Occipital lobe (tissue), 2 donors: ENCODE measurements around the gene BMX. TPM values are rescaled to one million over a fixed set of nuclear protein-coding genes. Genes with fewer than 3 reads are reported as not detected.

Source experiments
- DNase-seq: peaks from one replicate; lab custom pipeline; 2025; lab: John Stamatoyannopoulos, UW
- total RNA-seq: library from RNA; depleted of rRNA; stranded (reverse); fragments of >200 nt; gene quantifications from one replicate; pipeline ENCODE4 v1.2.3, GENCODE V29; 2014

BMX gene
- total RNA-seq, 1 donor from 2014 or later, result 1.2 TPM

DNA sequence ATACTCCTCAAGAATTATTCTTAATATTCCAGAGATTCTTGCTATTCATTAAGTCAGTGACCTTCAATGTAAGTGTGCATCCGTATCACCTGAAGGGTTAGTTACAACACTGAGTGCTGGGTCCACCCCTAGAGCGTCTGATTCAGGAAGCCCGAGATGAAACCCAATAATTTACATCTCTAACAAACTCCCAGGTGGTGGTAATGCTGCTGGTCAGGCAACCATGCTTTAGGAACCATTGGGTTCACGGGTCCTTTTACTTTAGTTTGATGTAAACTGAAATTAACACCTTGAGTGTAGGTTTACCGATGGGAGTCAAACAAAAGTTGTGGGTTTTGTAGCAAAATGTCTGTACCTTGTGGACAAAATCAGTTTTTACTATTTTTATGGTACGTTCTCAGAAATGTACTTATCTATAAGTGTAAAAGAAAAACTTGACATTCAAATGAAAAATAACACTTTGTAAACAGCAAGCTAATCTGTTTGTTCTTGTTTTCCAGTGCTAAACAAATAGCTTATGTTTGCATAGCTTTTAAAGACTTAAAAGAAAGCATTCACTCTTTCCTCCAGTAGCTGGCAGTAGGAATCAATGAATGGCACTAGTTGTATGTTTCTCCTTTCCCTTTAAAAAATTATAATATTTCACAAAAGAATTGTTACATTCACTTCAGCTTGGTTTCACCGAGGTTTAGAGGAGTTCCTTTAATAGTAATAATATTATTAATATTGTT lies 67.4 kb downstream of the BMX start:
- DNase-seq, result no peak

DNA sequence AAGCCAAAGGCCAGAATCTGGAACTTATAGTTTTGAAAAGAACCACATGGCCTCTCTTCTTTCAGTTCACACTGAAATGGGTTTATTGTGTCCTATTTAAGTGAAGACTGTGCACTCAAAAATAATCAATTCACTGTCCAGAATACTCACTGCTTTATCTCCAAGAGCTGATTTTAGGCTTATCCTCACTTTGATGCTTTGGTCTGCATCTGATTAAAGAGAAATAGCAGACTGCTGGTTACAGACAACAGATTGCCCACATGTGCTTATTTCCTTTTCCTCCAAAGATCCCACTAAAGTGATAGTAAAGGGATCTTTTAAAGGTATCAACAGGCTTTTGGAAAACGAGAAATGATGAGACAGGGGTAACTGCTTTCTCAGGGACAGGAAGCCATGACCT lies 69.5 kb downstream of the BMX start:
- no peak for DNase-seq

DNA sequence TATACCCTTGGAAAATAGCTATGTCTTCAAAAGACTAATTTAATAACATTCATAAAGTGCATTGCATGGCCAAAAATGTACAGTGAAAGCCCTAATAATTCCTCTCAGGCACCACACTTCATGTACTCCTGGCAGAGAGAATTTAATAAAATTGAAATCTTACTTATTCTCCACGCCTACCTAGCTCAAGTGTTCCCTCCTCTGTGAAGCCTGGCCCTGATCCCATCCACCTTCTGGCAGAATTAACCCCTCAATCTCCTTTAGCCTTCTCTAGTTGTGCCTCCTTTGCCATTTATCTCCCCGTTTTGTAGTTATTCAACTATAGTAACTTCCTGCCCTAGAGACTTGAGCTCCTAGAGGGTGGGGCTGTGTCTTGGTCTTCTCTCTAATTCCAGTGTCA lies 73.4 kb downstream of the BMX start:
- no peak for DNase-seq

DNA sequence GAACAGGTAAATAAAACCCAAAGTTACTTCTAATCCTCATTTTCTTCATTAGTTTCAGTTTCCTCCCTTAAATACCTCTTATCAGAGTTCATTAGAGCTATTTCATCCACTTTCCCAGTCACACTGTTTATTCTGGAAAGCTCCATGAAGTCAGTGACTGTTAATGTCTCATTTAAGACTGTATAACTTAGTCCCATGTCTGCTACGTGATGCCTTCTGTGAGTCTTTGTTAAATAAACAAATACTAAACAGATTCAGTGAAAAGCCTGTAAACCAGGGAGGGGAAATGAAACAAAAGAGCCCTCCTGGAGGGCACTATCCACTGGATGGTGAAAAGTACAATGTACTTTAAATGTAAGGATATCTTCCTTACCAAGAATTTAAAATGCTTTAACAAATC lies 75.4 kb downstream of the BMX start:
- DNase-seq, result no peak

DNA sequence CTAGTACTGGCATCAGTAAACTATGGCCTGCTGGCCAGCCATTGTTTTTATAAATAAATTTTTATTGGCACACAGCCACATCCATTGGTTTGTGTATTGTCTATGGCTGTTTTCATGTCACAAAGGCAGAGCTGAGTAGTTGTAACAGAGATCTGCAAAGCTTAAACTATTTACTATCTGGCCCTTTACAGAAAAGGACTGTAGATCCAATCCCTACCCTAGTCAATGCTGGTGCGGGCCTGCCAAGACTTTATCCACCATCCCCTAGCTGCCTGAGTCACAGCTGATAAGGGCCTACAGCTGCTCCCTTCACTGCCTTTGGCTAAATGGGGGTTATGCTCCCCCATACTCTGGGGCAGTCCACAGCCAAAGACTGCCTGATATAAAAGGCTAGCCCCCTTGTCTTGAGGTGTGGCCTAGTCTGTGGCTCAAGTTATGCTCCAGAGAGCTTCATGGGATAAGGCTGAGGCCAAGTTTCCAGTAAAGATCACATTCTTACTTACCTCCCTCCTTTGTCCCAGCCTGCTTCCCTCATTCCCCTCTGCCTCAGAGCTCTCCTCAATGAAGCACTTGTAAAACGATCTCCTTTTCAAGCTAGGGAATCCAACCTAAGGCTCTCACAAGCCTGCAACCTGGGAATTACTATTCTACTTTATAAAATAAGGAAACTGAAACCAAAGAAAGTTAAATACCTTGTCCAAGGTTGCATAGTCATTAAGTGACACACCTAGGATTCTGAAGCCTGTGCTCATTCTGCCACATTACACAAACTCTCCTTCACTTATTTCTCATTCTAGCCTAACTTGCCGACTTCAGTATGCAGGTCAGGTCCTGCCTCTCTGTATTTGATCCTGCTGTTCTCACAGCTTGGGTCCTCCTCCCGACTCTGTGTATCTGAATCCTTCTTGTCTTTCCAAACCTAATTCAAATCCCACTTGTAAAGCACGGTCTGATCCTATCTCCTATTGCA lies 79.5 kb downstream of the BMX start:
- no peak for DNase-seq

DNA sequence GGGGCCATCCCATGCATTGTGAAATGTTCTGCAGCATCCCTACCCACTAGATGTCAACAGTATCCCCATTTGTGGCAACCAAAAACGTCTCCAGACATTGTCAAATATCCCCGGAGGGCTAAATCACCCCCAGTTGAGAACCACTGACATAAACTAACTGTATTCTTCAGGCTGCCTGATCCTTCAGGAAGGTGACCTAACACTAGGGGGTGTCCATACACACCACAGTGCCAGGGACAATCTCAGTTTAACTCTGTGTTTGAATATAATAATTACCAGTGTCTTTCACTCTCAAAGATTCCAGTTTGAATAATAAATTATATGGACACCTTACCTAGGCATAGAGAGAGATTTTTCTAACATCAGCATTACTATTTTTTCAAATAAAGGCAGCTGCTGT lies 93.8 kb downstream of the BMX start:
- no peak for DNase-seq

DNA sequence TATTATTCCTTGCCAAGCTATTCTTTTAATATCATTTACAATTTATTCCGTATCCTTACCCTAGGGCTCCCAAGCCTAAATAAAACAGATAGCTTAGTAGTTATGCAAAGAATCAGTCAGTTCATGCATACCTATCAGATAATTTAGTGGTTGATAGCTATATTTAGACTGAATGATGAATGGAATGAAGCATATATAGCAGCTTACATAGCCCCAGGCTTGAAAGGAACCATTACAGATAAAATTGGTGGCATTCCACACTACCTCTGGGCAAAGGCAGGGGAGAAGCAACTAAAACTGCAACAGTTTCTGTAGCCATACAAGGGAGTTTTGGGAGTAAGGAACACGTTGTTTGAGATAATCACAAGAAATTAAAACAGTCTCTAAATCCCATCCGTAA lies 97.4 kb downstream of the BMX start:
- DNase-seq, result no peak

DNA sequence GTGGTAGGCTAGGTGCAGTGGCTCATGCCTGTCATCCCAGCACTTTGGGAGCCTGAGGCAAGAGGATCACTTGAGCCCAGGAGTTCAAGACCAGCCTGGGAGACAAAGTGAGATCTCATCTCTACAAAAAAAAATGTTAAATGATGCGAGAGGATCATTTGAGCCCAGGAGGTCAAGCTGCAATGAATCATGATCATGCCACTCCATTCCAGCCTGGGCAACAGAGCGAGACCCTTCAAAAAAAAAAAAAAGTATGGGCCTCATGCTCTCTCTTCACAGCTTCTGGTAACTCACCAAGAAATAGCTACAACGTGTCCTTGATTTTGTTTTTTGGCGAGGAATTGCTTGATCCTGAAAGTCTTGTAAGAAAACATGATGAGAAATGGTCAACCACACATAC lies 98.9 kb downstream of the BMX start:
- DNase-seq, result no peak

DNA sequence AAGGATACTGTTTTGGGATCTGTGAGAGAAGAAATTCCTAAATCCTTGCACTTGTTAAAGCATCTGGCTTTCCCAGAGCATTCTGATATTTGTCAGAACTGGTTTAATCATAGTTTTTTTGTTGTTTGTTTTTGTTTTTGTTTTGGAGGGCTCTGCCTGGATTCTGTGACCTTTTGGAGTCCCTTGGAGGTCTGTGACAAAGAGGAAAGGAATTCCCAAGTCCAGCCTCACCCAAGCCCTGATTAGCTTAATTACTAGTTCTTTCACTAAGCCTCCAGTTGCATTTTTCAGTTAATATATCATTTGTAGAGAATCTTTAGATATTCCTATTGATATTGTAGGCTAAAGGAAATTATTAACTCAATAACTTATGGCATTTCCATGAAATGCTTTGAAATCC lies 99.4 kb downstream of the BMX start:
- no peak for DNase-seq

DNA sequence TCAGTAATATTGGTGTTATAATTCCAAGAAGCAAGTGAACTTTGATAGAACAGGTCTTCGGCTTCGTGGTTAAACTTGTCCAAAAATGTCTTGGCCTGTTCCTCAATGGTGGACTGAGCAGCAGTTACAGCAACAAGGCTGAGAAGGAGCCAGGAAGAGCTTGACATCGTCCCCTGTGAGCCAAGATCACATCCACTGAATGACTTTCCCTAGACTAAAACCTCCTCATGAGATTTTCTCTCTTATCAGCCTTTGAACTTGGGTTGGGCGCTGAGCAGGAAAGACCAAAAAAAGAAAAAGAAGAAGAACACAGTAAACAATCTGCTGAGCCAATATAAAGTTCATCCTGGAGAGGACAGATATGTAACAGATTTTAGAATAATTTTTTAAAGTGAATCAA lies 100.1 kb downstream of the BMX start, which contains the start of gene ACE2:
Gene ACE2 (minus strand): TSS at position 216 of the 400 bp plus-strand sequence. CDS start 49 bp downstream, at position 167.
- DNase-seq, result no peak

DNA sequence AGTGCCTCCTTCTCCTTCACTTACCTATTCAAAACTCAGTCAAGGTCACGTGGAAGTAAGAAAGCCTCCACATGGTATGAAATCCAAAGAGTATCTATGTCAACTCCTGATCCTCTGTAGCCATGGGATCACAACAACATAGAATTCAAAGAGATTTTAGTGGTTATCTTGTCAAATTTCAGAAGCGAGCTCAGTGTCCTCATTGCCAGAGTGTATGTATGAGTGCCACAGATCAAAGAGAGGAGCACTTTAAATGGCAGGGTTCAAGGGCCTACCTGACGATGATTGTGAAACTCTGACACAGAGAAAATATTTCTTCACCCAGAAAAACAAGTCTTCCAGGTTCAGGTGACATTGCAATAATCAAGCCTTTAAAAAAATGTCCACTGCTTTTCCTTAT lies 101.3 kb downstream of the BMX start:
- DNase-seq, result no peak

DNA sequence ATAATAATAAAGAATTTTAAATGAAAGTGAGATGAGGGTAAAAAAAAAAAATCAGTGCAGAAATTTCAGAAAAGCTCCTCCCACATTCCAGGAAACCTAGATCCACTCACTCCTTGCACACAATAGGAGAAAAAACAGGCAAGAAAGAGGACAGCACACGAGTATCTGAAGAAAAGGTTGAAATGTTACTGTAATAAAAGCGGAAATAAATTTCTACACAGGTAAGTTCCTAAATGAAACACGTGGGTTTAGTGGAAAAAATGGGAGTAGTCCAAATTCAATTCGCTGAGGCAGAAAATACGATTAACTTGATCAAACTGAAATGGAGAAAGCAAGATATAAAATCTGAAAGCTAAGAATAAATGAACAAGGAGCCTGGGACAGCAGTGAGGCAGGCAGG lies 102.2 kb downstream of the BMX start:
- DNase-seq, result no peak

DNA sequence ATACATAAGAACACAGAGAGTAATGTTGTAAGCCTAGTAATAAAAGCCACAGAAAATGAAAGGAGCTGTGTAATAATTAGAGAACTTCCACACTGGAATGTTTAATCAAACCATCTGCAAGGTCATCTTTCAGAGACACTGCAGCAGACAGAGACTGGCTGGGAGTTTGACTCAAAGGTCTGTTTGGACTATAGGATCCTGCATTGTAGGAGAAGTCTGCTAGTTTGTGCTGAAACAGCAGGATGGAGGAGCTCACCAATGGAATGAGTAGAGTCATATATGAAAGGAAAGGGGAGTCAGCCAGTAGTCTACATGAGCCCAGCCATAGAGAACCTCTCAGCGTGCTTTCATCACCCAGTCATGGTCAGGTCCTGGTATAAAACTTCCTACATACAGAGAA lies 104.6 kb downstream of the BMX start:
- no peak for DNase-seq

Other genes starting within 250 kb of the BMX start
- 0.94 TPM for gene ASB9, start 230.7 kb upstream of the BMX start, total RNA-seq
- not detected for gene ASB11, start 185.2 kb upstream of the BMX start, total RNA-seq
- 13.1 TPM for gene PIGA, start 165.3 kb upstream of the BMX start, total RNA-seq
- not detected for gene VEGFD, start 116.4 kb upstream of the BMX start, total RNA-seq
- 1.7 TPM for gene PIR, start 7.5 kb upstream of the BMX start, total RNA-seq
- gene ACE2, start 100.2 kb downstream of the BMX start, total RNA-seq, result not detected
- gene CLTRN, start 164.0 kb downstream of the BMX start, total RNA-seq, result 0.16 TPM
- gene CA5B, start 237.5 kb downstream of the BMX start, total RNA-seq, result 7.0 TPM